Ovary (tissue), 3 donors: ENCODE data around the gene LRRC36.

ENCODE experiments used
- POLR2A ChIP-seq: fragments of 450-650 bp; IDR thresholded peaks from one replicate; pipeline ENCODE4 v1.6.1; 2017; ENCODE audit warnings: antibody characterized with exemption, mild to moderate bottlenecking, moderate library complexity
- TF ChIP-seq, protein P1 (sequence below), 3 donors: fragments of 450-650 bp in 2 of 3; fragments of 200-600 bp in 1 of 3; IDR thresholded peaks; one replicate each; pipeline versions ENCODE4 v1.5.1 to v1.8.0; 2016 to 2022; ENCODE audit warnings: antibody characterized with exemption in 3 of 3, mild to moderate bottlenecking in 1 of 3
- donor health status: DM: no; HTN: no; CAD: no.

DNA sequence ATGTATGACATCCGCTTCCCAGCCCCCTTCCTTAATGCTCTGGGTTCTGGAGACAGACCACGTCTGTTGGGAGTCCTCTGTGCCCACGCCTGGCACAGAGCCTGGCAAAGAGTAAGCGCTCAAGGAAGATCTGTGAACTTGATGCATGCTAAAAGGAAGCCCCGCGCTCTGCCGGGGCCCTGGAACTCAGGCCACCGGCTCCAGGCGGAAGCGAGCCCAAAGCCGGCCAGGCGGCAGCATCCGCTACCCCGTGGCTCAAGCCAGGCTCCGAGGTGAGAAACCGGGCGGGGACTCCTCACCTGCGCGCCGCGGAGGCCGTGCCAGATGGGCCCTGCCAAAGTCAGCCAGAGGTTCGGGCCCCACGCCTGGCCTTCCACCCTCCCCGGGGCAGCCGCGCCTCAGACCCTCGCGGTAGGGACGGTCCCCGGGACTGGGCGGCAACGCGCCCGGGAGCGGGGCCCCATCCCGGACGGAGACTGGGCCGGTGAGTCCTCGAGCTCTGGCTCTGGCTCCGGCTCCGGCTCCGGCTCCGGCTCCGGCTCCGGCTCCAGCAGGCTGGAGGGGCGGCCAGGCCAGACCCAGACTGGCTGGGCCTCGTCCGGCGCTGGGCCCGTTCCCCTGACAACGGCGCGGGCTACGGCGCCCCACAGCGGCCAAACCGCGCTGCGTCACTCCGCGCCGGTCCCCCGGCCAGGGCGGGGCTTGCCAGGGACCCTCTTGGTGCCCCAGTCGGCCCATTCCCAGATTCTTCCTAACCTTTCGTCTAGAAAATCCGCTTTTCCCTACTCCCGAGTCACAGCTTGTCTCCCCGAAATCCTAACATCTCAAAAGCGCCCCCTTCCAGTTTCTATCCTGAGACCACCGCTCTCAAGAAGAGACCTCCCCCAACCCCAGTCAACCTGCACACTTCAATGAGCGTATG, 89.5 kb downstream of the LRRC36 start, which contains the start of gene ZDHHC1:
- TF ChIP-seq, protein P1, sequence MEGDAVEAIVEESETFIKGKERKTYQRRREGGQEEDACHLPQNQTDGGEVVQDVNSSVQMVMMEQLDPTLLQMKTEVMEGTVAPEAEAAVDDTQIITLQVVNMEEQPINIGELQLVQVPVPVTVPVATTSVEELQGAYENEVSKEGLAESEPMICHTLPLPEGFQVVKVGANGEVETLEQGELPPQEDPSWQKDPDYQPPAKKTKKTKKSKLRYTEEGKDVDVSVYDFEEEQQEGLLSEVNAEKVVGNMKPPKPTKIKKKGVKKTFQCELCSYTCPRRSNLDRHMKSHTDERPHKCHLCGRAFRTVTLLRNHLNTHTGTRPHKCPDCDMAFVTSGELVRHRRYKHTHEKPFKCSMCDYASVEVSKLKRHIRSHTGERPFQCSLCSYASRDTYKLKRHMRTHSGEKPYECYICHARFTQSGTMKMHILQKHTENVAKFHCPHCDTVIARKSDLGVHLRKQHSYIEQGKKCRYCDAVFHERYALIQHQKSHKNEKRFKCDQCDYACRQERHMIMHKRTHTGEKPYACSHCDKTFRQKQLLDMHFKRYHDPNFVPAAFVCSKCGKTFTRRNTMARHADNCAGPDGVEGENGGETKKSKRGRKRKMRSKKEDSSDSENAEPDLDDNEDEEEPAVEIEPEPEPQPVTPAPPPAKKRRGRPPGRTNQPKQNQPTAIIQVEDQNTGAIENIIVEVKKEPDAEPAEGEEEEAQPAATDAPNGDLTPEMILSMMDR (IDR thresholded peaks at IDR 0.05) = peak; percentile 26 to 75 (median 62)
- TF ChIP-seq POLR2A = peak; percentile 42
